K562 (cell line): ENCODE measurements around the gene EXT2. TPM values are rescaled to one million over a fixed set of nuclear protein-coding genes. Genes with fewer than 3 reads are reported as not detected.

Source experiments
- ATF1 ChIP-seq, 2 experiments: fragments of 450-650 bp in 1 of 2; IDR thresholded peaks; 2 replicates each; pipeline ENCODE4 v1.6.1; 2016; ENCODE audit warnings: missing compliant biosample characterization in 1 of 2, missing genetic modification characterization in 1 of 2
- COPS2 ChIP-seq: fragments of 450-650 bp; conservative IDR thresholded peaks from 2 replicates; pipeline ENCODE4 v1.6.1; 2016; ENCODE audit warnings: mild to moderate bottlenecking, moderate library complexity
- CREBBP ChIP-seq: IDR thresholded peaks from one replicate; pipeline ENCODE4 v1.6.1; 2012; ENCODE audit warnings: low read depth, mild to moderate bottlenecking, control low read depth, inconsistent platforms, low read length
- ETV1 ChIP-seq: fragments of 450-650 bp; conservative IDR thresholded peaks from 2 replicates; pipeline ENCODE4 v1.6.1; 2016; ENCODE audit warnings: missing genetic modification characterization, control low read depth, low read depth, missing compliant biosample characterization
- GABPA ChIP-seq: fragments of 200-800 bp; sonication (Bioruptor generic); conservative IDR thresholded peaks from 2 replicates; pipeline ENCODE4 v1.6.1; 2016; ENCODE audit warnings: low read depth, missing genetic modification characterization, missing compliant biosample characterization
- HIVEP1 ChIP-seq: fragments of 250-450 bp; sonication (Bioruptor Pico); IDR thresholded peaks from 2 replicates; pipeline ENCODE4 v1.4.0; 2020; ENCODE audit warnings: mild to moderate bottlenecking
- IFI16 ChIP-seq: fragments of 250-450 bp; sonication (Bioruptor Pico); IDR thresholded peaks from 2 replicates; pipeline ENCODE4 v2.1.2; 2022; ENCODE audit warnings: mild to moderate bottlenecking, inconsistent platforms
- MXD1 ChIP-seq: fragments of 250-450 bp; sonication (Bioruptor Pico); IDR thresholded peaks from 2 replicates; pipeline ENCODE4 v1.8.0; 2021; ENCODE audit warnings: borderline replicate concordance, mild to moderate bottlenecking, moderate library complexity; ENCODE audit not compliant: poor library complexity, severe bottlenecking
- PCBP2 ChIP-seq: fragments of 200-400 bp; formaldehyde crosslinking; IDR thresholded peaks from 2 replicates; pipeline ENCODE4 v1.6.1; 2018; ENCODE audit warnings: low read length, low read depth, mild to moderate bottlenecking, moderate library complexity; ENCODE audit not compliant: poor library complexity, severe bottlenecking
- PHF20 ChIP-seq: fragments of 450-650 bp; IDR thresholded peaks from 2 replicates; pipeline ENCODE4 v1.6.1; 2018; ENCODE audit not compliant: partially characterized antibody
- RAD21 ChIP-seq, 2 experiments: fragments of 250-450 bp in 1 of 2; fragments of 450-650 bp in 1 of 2; sonication (Bioruptor Pico) in 1 of 2; formaldehyde crosslinking in 1 of 2; IDR thresholded peaks in 1 of 2; conservative IDR thresholded peaks in 1 of 2; 2 replicates each; pipeline versions ENCODE4 v1.4.0 to v1.8.0; 2020 to 2022; ENCODE audit warnings: mild to moderate bottlenecking in 2 of 2, moderate library complexity in 1 of 2
- RBFOX2 ChIP-seq: fragments of 200-400 bp; formaldehyde crosslinking; IDR thresholded peaks from 2 replicates; pipeline ENCODE4 v1.6.1; 2017; ENCODE audit warnings: low read depth, mild to moderate bottlenecking, low read length, moderate library complexity
- RNF2 ChIP-seq: sonication (generic); IDR thresholded peaks from 2 replicates; pipeline ENCODE4 v1.6.1; 2016
- SIN3A ChIP-seq, 2 experiments: fragments of 150-350 bp in 1 of 2; IDR thresholded peaks; 2 replicates each; pipeline ENCODE4 v1.6.1; 2011 to 2016; ENCODE audit warnings: borderline replicate concordance in 2 of 2, low read depth in 2 of 2, low read length in 2 of 2, mild to moderate bottlenecking in 2 of 2, moderate library complexity in 2 of 2; ENCODE audit not compliant: control insufficient read depth in 1 of 2
- TEAD2 ChIP-seq: fragments of 450-650 bp; IDR thresholded peaks from 2 replicates; pipeline ENCODE4 v1.6.1; 2016; ENCODE audit warnings: missing genetic modification characterization, control low read depth, missing compliant biosample characterization
- UBTF ChIP-seq, 2 experiments: IDR thresholded peaks; 2 replicates each; pipeline ENCODE4 v1.6.1; 2012; ENCODE audit warnings: improper control_type of control experiment in 2 of 2, low read depth in 2 of 2, low read length in 2 of 2, borderline replicate concordance in 1 of 2
- polyA plus RNA-seq, 8 experiments: library from polyadenylated mRNA; depleted of rRNA in 4 of 8; stranded (reverse) in 5 of 8; unstranded in 3 of 8; fragments of >200 nt; fragmentation: Nextera tagmentation in 2 of 8; fragmentation: Illumina TruSeq in 1 of 8; extraction: Ambion mirVana in 2 of 8; extraction: Trizol in 1 of 8; gene quantifications; 2 replicates each; pipeline versions ENCODE4 v1.2.1 to v1.2.3, GENCODE V29; 2011 to 2014; ENCODE audit warnings: inconsistent platforms in 1 of 8, missing spikeins in 1 of 8
- total RNA-seq, 7 experiments: library from RNA; depleted of rRNA in 6 of 7; stranded (reverse); fragments of >200 nt in 6 of 7; fragmentation: Illumina TruSeq in 2 of 7; extraction: Trizol in 2 of 7; gene quantifications; 2 replicates each; pipeline versions ENCODE4 v1.2.1 to v1.2.3, GENCODE V29; 2011 to 2021; ENCODE audit warnings: low replicate concordance in 1 of 7
- TF ChIP-seq, protein P1 (sequence below): fragments of 200-800 bp; sonication (Bioruptor generic); IDR thresholded peaks from 2 replicates; pipeline ENCODE4 v1.6.1; 2017; ENCODE audit warnings: missing genetic modification characterization, missing compliant biosample characterization
- TF ChIP-seq, protein P2 (sequence below): fragments of 150-350 bp; conservative IDR thresholded peaks from 2 replicates; pipeline ENCODE4 v1.6.1; 2014; ENCODE audit warnings: low read length

Gene EXT2
- total and polyA plus RNA-seq, 9 of the 15 experiments (the other 6 are each of a cell fraction or from before 2014, with no cell fraction given): 7.5 to 52.1 (median 38.1) TPM

DNA sequence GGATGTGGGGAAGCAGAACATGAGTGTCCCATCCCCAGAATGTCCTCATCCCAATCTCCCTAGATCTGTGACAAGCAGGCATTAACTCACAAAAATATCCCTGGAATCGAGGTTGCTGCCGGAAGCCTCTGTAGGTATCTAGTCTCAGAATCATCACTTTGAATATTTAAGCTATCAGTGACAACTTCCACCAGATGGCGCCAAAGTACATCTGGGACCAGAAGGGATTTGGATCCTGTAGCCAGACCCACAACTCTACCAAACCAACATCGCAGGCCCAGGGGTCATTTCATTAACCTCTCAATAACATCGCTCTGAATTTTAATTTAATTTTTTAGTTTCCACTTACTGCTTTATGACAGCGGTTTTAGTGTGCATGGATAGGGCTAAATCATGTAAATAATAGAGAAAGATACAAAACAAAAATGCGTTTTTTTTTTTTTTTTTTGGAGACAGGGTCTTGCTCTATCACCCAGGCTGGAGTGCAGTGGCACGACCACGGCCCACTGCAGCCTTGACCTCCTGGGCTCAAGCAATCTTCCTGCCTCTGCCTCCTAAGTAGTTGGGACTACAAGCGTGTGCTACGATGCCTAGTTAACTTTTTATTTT lies 1.1 kb upstream of the EXT2 start (continued):
- TF ChIP-seq, protein P1, sequence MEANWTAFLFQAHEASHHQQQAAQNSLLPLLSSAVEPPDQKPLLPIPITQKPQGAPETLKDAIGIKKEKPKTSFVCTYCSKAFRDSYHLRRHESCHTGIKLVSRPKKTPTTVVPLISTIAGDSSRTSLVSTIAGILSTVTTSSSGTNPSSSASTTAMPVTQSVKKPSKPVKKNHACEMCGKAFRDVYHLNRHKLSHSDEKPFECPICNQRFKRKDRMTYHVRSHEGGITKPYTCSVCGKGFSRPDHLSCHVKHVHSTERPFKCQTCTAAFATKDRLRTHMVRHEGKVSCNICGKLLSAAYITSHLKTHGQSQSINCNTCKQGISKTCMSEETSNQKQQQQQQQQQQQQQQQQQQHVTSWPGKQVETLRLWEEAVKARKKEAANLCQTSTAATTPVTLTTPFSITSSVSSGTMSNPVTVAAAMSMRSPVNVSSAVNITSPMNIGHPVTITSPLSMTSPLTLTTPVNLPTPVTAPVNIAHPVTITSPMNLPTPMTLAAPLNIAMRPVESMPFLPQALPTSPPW (CRISPR knock-in tag): no peak
- TF ChIP-seq MXD1 (CRISPR knock-in tag) (no peak), CREBBP (no peak), IFI16 (CRISPR knock-in tag) (no peak), ETV1 (peak; percentile 40), GABPA (tag) (no peak), SIN3A (IDR thresholded peaks at IDR 0.05; ENCODE audit: borderline replicate concordance in 2 of 2, control insufficient read depth in 1 of 2, low read depth in 2 of 2, low read length in 2 of 2) (no peak), PCBP2 (no peak), ATF1 (CRISPR knock-in tag; IDR thresholded peaks at IDR 0.05) (no peak), ATF1 (tag; IDR thresholded peaks at IDR 0.05) (no peak), HIVEP1 (no peak), UBTF (IDR thresholded peaks at IDR 0.05; ENCODE audit: borderline replicate concordance in 1 of 2, low read depth in 2 of 2, low read length in 2 of 2) (0 out of 4 replicates have a peak, but pooled peaks of 1 of the 2 experiments have one; percentile 32), TEAD2 (no peak), PHF20 (no peak), RNF2 (no peak), RAD21 (CRISPR knock-in tag; conservative IDR thresholded peaks at IDR 0.05 in 1 of 2, IDR thresholded peaks at IDR 0.05 in 1 of 2) (peak; percentile 55 to 61), RBFOX2 (no peak), COPS2 (no peak)
- TF ChIP-seq, protein P2, sequence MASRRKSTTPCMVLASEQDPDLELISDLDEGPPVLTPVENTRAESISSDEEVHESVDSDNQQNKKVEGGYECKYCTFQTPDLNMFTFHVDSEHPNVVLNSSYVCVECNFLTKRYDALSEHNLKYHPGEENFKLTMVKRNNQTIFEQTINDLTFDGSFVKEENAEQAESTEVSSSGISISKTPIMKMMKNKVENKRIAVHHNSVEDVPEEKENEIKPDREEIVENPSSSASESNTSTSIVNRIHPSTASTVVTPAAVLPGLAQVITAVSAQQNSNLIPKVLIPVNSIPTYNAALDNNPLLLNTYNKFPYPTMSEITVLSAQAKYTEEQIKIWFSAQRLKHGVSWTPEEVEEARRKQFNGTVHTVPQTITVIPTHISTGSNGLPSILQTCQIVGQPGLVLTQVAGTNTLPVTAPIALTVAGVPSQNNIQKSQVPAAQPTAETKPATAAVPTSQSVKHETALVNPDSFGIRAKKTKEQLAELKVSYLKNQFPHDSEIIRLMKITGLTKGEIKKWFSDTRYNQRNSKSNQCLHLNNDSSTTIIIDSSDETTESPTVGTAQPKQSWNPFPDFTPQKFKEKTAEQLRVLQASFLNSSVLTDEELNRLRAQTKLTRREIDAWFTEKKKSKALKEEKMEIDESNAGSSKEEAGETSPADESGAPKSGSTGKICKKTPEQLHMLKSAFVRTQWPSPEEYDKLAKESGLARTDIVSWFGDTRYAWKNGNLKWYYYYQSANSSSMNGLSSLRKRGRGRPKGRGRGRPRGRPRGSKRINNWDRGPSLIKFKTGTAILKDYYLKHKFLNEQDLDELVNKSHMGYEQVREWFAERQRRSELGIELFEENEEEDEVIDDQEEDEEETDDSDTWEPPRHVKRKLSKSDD: no peak
